HG03442 (cell line): ENCODE data around the gene EIF4E.
"Not testable (repeated sequence)": the region's sequence is repeated elsewhere in the genome, so short reads cannot be mapped to it uniquely, and the experiment has no call there.

Source experiments
- ATAC-seq: cut with Tn5 transposase; IDR thresholded peaks from one replicate; pipeline ENCODE4 v1.9.1; 2021; ENCODE audit warnings: mild to moderate bottlenecking, moderate library complexity; ENCODE audit not compliant: unreplicated experiment

Gene EIF4E

GRCh38 chr4:98886382-98886781, 42.6 kb downstream of the EIF4E start:
- not testable (repeated sequence) for ATAC-seq

GRCh38 chr4:98880884-98881283, 48.0 kb downstream of the EIF4E start:
- not testable (repeated sequence) for ATAC-seq

- no peak for ATAC-seq
Measured at GRCh38 chr4:98879515-98879914, 49.4 kb downstream of the EIF4E start.

GRCh38 chr4:98873059-98873458, 55.9 kb downstream of the EIF4E start:
- ATAC-seq = no peak

- not testable (repeated sequence) for ATAC-seq
Measured at GRCh38 chr4:98872120-98872906, 56.6 kb downstream of the EIF4E start.

GRCh38 chr4:98867648-98868047, 61.3 kb downstream of the EIF4E start:
- ATAC-seq = no peak

GRCh38 chr4:98865059-98865458, 63.9 kb downstream of the EIF4E start:
- ATAC-seq = no peak

- ATAC-seq = no peak
Measured at GRCh38 chr4:98864560-98864959, 64.4 kb downstream of the EIF4E start.

- ATAC-seq = no peak
Measured at GRCh38 chr4:98862371-98862770, 66.6 kb downstream of the EIF4E start.

- no peak for ATAC-seq
Measured at GRCh38 chr4:98861100-98861884, 67.6 kb downstream of the EIF4E start.

- no peak for ATAC-seq
Measured at GRCh38 chr4:98851806-98852205, 77.1 kb downstream of the EIF4E start.

- ATAC-seq = no peak
Measured at GRCh38 chr4:98850937-98851336, 78.0 kb downstream of the EIF4E start.

GRCh38 chr4:98848448-98848847, 80.5 kb downstream of the EIF4E start:
- no peak for ATAC-seq

GRCh38 chr4:98845960-98846359, 83.0 kb downstream of the EIF4E start:
- no peak for ATAC-seq

- not testable (repeated sequence) for ATAC-seq
Measured at GRCh38 chr4:98842917-98843316, 86.0 kb downstream of the EIF4E start.

GRCh38 chr4:98838977-98839618, 89.8 kb downstream of the EIF4E start:
- no peak for ATAC-seq

- no peak for ATAC-seq
Measured at GRCh38 chr4:98838531-98838930, 90.4 kb downstream of the EIF4E start.

GRCh38 chr4:98833384-98833783, 95.5 kb downstream of the EIF4E start:
- no peak for ATAC-seq

- ATAC-seq = not testable (repeated sequence)
Measured at GRCh38 chr4:98831036-98831435, 97.9 kb downstream of the EIF4E start.
